ENCODE data around the gene LAPTM5.
A peak's percentile ranks its signal among the peaks of the same experiment; 100 is the strongest.
"Not testable (repeated sequence)": the region's sequence is repeated elsewhere in the genome, so short reads cannot be mapped to it uniquely, and the experiment has no call there.

Gene LAPTM5

DNA sequence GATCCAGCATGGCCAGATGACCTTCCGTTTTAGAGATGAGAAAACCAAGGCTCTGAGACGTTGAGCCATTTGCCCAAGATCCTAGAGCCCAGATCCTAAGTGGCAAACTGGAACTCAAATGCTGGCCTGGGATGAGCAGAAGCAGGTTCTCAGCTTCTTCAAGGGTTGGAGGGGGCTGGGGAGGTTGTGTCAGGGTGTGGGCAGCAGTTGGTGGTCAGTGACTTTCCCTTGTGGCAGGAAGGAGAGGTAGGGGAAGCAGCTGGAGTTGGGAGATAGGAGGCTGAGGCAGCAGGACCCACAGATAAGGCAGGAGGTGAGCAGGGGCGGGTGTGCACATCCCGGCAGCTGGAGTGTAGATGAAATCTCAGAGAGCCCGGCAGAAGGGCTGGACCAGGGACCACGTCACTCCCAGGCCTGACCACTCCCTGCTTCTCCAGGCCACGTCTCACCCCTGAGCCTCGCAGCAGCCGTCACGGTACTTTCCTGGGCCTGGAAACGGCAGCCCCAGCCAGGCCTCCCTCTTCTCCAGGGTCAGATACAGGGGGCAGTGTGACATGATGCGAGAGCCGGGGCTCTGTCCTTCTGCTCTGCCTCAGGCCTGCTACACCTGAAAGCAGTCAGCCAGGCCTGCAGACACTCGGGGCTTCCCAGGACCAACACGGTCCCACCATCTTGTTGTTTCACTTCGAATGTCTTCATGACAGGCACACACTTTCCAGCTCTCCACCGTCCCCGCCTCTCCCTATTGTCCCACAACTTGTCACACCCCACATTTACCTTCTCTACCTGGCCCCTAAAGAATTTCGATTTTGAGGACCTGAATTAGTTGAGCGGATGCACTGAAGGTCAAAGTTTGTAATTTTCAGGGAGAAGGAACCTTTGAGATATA is 11.5 kb upstream of the LAPTM5 start:
- ATAC-seq, result no peak

DNA sequence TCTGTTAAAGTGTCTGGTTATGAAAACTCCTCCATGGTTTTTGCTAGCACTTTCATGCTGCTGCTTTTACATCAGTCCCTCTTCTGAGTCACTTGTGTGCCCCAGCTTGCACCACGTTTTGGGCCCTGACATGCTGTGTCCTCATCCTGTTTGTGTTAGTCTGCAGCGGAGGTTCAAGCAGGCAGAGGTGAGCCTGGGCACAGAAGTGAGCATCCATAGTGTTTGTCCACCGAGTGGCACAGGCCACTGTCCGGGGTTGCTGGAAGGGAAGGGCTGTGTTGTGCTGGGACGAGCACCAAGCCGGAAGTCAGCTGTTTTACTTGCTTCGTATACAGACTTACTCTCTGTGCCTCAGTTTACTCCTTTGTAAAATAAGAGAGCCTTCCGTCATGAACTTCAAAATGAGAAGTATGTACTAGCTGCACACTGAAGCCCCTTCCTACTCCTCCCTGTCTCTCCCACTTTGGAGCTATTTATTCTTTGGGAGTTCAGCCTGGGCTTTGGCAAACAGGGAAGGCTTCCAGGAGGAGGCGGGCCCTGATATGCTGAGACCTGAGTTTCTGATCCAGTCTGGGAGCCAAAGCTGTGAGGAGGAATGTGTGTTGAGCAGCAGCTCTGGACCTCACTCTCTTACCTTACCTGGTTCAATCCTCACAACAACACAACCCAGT is 10.7 kb upstream of the LAPTM5 start:
- ATAC-seq, result no peak

DNA sequence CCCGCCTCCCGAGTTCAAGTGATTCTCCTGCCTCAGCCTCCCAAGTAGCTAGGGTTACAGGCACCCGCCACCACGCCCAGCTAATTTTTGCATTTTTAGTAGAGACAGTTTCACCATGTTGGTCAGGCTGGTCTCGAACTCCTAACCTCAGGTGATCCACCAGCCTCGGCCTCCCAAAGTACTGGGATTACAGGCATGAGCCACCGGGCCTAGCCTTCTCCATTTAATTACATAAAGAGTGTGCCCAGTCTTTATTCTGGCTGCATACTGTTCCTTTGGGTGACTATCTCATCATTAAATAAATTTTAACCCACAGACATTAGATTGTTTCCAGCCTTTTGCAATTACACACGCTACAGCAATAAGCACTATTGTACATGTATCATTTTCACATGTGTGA is 9.4 kb upstream of the LAPTM5 start:
- ATAC-seq, result not testable (repeated sequence)

DNA sequence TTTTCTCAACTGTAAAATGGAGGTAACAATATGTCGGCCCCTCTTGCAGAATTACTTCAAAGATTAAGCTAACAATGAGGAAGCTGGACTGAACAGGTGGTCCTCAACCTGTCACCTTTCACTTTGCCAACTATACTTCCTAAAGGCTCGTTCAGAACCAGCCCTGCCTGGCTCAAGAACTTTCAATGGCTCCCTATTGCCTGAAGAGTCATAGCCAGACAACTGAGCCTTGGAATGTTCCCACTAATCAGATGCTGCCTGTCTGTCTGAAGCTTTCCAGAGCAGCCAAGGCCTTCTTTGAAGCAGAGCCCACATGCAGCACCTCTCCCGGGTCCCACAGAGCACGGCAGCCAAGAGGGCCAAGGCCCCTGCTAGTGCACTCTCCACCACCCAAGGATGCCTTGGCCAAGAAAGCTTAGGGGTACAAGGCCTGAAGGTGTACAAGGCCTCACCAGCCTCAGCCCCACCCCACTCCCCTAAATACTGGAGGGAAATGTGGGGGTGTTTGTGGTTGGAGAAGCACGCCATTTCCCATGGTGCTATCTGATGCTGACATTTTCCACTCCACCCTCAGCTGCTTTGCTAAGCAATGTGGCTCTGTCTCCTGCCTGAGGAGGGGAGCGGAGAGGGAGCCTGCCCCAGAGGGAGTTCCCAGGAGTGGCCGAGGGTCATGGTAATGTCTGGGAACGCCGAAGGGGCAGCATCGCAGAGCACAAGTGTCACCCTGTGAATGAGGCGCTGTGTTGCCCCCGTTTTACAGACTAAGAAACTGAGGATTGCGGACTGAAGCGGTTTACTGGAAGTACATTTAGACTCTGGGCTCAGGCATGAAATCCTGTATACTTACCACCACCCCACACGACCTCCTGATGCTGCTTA is 8.2 kb upstream of the LAPTM5 start:
- ATAC-seq, result peak in 1 of 2 donors; percentile 29

DNA sequence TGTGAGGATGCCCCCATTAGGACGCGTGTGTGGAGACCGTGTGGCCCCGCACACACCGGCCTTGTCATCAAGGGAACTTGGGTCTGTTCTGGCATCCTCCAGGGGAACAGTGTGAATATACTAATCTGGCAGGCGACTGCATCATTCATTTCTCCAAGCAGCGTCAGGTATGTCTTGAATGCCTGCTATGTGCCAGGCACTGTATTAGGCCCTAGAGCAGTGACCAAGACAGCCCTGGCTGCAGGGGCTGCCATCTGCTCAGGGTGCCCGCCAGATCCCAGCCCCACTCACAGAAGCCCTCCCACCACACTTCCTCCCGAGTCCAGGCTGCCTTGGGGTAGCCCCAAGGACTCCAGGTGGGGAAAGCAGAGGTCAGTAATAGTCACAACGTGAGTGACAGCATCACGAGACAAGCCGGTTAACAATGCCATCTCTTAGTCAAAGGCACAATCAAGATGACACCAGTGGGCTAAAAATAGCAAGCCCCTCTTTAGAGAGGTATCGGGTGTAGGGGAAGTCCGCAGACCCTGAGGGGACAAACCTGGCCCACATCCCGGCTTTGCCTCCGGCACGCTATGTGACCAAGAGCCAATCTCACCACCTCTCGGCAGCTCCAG is 7.5 kb upstream of the LAPTM5 start:
- ATAC-seq, result peak in 1 of 2 donors; percentile 34

DNA sequence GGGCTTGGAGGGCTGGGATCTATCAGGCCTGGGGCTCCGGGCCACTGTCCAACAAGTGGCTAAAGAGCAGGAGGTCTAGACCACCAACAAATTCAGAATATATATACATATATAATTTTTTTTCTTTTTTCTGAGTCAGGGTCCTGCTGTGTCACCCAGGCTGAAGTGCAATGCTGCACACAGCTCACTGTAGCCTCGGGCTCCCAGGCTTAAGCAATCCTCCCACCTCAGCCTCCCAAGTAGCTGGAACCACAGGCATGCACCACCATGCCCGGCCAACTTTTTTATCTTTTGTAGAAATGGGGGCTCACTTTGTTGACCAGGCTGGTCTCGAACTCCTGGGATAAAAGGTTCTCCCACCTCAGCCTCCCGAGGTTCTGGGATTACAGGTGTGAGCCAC is 6.8 kb upstream of the LAPTM5 start:
- no peak for ATAC-seq

DNA sequence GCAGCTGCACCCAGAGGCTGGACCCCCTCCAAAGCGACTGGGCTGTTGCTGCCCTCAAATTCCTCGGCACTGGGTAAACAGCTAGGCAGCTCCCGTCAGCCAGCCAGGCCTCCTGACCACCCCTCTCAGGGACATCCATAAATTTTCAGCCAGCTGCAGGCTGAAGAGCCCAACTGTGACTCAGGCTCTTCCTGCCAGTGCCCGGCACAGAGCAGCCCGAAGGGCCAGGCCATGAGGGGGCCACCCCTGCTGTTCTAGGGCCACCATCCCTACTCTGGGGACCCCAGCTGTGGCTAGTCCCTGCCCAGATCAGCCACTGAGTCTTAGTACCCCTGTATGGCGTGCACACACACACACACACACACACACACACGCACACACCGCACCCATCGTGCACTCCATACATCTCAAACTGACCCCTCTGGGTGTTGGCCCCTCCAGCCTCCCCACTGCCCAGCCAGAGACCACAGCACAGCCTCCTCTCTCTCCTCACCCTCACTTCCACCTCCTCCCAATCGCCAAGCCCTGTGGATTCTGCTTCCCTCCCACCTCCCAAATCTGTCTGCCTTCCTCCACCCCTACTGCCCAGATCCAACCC is 6.2 kb upstream of the LAPTM5 start:
- no peak for ATAC-seq

DNA sequence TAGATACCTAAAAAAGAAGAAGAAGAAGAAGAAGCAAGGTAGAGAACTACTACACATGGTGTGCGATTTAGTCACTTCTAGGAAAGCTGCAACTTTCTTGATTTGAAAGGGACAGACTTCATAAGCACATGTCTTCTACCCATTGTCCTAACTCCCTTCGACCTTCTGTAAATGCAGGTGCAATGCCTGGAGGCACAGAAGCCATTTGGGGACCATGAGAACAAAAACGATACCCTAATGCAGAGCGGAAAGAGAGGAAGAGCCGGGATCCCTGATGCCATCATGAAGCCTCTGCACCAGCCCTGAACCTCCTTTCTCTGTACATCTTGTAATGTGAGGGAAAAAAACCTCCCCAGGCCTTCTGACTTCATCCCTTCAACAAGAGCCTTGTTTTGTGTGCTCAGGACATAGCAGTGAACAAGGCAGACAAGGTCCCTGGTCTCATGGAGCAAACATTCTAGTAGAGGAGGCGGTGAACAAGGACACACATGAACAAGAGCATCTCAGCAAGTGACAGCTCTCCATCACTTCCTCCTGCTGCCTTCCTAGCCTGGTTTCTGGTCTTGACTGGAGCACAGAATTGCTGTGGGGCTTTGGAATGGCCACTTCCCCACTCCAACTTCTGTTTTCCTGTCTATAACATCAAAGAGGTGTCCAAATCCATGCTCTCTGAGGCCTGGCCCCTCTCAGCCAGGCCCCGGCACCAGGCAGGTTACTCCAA is 5.5 kb upstream of the LAPTM5 start:
- ATAC-seq, result no peak

DNA sequence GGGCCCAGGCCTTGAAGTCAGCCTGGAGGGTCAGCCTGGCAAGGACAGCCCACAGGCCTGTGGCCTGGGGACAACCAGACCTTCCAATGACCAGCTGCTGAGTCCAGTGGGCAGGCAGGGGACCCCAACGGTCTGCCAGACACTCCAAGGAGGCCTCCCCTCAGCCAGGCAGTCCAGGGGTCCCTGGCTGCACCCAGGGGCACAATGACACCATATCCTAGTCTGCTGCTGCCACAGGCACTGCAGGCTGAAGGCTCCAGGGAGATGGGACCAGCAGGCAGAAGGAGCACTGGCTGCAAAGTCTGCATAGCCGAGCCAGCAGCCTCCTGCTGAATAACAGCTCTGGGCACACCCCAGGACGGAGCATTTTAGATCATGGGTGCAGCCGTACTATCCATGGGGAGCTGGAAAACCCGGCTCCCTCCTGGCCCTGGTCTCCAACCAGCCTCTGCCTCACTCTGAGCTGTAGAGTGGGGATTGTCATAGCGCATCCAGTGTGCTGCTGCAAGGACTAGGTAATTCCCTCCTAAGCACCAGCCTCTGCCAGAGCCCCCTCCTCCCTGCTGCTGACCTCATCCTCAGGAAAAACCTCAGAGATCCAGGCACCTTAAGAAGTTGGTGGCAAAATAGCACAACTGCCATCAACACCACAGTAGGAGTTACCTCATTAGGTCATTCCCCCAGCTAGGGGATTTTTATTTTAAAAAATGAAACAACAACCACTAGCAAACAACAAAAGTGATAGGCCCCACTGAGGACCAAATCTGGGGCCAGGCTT is 4.8 kb upstream of the LAPTM5 start:
- no peak for ATAC-seq

DNA sequence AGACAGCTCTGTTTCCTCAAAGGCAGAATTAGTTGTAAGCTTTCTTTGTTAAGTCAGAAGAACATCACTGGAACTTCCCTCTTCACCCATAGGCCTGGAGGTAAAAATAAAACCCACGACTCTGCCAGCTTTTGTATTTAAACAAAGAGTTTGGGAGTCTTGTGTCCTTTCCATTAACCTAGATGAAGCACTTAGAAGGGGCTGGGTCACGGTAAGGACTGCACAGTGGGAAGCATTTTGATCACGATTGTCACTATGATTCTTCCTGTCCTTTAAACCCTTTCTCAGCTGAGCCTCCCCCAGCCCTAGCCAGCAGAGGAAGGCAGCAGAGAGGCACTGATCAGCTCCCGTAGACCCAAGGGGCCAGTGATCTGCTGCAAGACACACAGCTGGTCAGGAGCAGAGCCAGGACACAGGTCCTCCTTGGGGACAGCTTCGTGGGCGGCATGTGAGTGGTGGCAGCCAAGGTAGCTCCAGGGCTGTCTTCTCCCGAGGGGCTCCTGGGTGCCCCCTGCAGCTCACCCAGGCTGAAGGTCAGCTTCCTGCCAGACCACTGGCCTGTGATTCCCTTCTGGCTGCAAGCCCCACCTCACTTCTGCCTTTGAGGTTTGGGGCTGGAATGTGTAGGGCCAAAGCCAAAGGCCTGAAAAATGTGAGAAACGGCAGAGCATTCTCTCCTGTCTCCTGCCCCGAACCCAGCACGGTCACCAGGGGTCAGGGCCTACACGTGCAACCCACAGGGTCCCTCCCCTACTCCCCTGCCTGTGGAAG is 4.0 kb upstream of the LAPTM5 start:
- ATAC-seq, result no peak

DNA sequence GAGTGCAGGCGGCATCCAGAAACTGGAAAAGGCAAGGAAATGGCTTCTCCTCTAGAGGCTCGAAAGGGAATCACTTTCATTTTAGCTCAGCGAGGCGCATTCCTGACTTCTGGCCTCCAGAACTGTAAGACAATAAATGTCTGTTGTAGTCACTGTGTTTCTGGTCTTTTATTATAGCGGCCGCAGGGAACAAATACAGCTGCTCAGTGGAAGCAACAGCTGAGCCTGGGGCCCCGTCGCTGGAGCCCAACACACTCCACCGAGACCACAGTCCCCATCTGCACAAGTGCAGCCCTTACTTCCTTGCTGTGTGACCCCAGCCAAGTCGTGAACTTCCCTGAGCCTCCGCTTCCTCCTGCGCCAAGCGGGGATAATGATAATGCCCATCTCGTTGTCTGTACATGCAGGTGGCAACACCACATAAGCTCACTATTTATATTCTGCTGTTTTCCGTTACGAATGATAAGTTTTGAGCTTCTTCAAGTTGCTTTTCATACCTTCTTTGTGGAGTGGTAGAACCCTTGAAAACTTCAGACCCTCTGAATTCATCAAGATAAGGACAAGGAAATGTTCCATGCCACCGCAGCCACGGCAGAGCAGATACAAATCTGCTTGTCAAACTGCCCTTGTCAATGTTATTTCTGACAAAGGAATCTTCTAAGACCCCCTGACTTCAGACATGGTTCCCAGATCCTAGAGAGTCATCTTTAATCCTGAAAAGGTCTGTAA is 3.2 kb upstream of the LAPTM5 start:
- no peak for ATAC-seq

DNA sequence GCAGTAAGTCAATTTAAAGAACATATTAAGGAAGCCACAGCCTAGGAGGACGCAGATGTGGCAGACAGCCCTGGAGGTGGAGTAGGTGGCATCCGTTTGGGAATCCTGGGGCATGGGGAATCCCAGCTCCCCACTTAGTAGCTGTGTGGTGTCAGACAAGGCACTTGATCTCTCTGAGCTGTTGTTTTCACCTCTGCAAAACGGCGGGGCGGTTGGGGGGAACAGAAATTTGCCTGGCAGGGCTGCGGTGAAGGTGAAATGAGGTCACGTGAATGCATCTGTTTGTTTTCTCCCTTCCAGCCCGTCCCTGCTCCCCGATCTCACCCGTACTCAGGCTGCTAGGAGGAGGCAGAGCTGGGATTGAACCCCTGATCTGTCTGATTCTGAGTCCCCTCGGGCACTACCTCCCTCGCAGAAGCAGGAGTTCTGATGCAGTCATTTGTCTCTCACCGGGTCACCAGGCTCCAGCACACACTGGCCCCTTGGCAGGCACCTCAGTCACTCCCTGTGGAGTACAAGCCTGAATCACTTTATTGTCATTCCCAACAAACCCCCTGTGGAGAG is 2.2 kb upstream of the LAPTM5 start:
- no peak for ATAC-seq

DNA sequence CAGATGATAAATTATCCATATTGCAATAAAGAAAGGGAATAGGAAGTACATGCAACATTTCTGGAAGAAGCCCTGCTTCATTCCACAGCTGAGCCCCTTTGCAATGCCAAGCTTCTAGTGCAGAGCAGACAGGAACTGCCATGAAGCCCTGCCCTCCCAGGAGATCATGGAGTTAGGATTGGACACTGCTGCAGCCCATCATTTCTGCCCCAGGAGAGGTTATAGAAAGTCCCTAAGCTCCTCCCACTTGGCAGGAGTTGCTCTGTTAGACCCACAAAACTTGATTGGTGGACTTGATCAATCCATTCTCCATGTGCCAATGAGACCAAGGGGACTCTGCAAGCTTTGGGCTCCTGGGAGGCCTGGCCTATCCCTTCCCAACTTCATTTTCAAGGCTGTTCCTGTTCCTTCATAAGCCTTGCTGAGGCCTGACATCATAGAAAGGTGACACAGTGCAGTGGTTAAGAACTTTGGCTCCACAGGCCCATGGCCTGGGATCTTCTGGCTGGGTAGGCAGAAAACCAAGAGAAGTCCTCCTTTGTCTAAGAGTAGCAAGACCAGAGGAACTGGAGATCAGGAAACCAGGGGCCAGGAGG is 1.3 kb upstream of the LAPTM5 start:
- ATAC-seq, result no peak

DNA sequence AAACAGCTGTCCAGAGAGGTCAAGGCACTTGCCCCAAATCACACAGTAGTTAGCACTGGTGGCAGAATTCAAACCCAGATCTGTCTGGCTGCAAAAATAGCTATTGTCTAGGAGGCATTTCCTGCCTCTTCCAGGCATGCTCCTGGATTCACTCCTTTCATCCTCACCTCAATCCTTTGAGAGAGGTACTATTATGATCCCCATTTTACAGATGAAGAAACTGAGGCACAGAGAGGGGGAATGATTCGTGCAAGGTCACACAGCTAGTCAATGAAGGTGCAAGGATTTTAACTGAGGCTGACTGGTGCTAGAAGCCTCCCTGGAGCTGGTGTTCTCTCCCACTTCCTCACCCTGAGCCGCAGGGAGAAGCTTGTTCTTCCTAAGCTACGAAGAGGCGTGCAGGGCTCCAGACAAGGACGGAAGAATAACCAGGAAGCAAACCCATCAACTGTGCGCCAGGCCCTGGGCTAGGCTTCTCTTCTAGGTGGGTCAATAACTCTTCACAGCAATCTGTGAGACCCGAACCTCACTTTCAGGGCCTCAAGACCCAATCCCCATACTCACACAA is 631 bp upstream of the LAPTM5 start:
- no peak for ATAC-seq

DNA sequence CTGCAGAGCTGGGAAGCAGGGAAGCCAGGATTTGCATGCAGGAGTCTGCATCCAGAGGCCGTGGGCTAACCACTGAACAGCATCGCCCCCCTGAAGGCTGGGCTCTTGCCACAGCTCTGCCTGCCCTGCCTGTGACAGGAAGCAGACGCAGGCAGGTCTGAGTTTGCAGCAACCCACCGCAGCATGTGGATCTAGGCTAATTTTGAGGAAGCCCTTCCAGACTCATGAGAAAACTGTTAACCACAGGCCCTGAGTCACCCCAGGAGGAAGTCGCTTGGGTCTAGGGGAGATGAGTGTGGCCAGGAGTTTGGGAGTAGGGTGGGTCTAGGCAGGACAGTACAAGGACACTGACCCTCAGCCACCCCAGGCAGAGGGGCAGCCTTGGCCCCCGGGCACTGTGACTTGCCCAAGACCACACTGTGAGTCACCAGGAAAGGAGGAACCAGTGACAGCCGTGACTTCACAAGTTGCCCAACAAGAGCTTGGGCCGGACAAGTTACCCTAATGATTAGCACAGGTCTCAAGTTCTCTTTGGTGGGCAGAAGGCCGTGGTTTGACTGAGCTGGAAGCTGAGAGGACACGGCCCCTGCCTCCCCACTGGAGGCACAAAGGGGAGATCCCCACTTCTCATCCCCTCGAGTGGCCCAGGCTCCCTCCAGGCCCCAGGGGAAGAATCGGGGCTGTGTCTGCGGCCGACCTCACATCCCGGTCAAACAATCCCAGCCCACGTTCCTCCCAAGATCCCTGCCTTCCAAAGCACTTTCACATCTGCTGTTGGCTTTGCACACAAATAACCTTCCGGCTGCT is 826 bp downstream of the LAPTM5 start:
- ATAC-seq, result peak; percentile 55 to 66

DNA sequence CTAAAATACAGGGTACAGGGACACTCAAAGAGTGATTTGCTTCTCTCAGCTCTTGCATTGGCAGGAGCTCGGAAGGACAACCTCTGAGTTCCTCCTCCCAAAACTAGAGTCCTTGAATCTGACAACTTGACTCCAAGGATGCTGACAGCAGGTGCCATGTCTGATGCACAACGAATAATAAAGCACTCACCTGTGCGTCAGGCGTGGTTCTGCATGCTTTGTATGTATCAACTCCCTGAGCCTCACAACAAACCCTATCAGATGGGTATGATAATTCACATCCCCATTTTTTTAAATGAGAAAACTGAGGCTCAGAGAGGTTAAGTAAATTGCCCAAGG is 1.4 kb downstream of the LAPTM5 start:
- peak in 1 of 2 donors; percentile 1 for ATAC-seq

DNA sequence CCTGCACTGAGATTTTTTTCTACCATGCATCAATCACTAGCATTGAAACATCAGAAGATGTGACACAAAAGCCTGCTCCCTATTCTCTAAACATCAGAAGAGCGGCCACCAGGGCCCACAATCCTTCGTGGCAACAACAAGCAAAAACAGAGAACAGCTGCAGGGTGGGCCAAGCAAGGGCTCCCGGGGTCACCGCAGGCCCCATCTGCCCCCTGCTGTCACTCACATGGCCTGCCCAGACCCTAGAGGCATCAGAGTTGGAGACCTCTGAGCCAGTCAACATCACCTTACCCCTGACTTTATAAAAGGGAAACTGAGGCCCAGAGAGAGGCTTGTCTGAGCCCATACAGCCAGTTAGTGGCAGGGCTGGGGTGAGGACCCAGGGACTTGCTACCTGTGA is 1.8 kb downstream of the LAPTM5 start:
- ATAC-seq, result no peak

All from activated CD4-positive, CD25-positive, alpha-beta regulatory T cell treated with anti-CD3 and anti-CD28 coated beads, Interleukin-2, amount 50 U/mL, for 24 hours (primary cell).